Mucosa of descending colon (tissue), 3 donors: ENCODE measurements around the gene CMTM8. TPM values are rescaled to one million over a fixed set of nuclear protein-coding genes. Genes with fewer than 3 reads are reported as not detected.

Experiments used
- ATAC-seq: fragments of 200-7000 bp; cut with Tn5 transposase; one replicate; pipeline ENCODE4 v1.9.1; 2020; ENCODE audit warnings: mild to moderate bottlenecking, moderate library complexity
- DNase-seq, 3 donors: peaks; one replicate each; pipeline ENCODE4 v3.0.0-alpha.2; 2020
- H3K36me3 ChIP-seq: fragments of 200-600 bp; one replicate; pipeline ENCODE4 v1.8.0; 2021; ENCODE audit warnings: low read depth, mild to moderate bottlenecking
- H3K4me1 ChIP-seq: fragments of 200-600 bp; one replicate; pipeline ENCODE4 v1.8.0; 2021; ENCODE audit warnings: low read depth, mild to moderate bottlenecking
- H3K4me3 ChIP-seq: fragments of 200-600 bp; one replicate; pipeline ENCODE4 v1.8.0; 2021; ENCODE audit warnings: mild to moderate bottlenecking
- H3K9me3 ChIP-seq: fragments of 200-600 bp; one replicate; pipeline ENCODE4 v1.8.0; 2021; ENCODE audit warnings: mild to moderate bottlenecking
- intact Hi-C, 2 donors: fragments of 100-400 bp; cut with DNase I in 1 of 2; cut with micrococcal nuclease in 1 of 2; formaldehyde crosslinking; loops; one replicate each; pipeline versions ENCODE4 v1.11.0 to v1.11.1; 2022; cut with DNase I, micrococcal nuclease
- total RNA-seq, 3 donors: library from RNA; stranded (reverse); fragmentation: NEBNext Ultra II Directional in 2 of 3; extraction: Animal tissue kit (Norgen Biotek cat#: 25700) in 2 of 3; gene quantifications; one replicate each; pipeline versions ENCODE4 v1.2.1 to v1.2.4, GENCODE V29; 2021 to 2023
- TF ChIP-seq, protein P1 (sequence below): fragments of 200-600 bp; IDR thresholded peaks from one replicate; pipeline ENCODE4 v1.8.0; 2022; ENCODE audit warnings: antibody characterized with exemption, mild to moderate bottlenecking
- donor health status: DM: no; HTN: no; CAD: no; lungs with moderate emphysema.
- donor health status: DM: no; HTN: no; CAD: no.
- donor health status: DM: no; HTN: yes; CAD: no.

The CMTM8 gene
- total RNA-seq, 3 donors from 2014 or later, result 3.5 to 10.5 (median 8.4) TPM

- Histone ChIP-seq H3K9me3 (no peaks in the 10 kb centered on the region), H3K4me3 (no peak overlapping the region), H3K36me3 (no peaks in the 10 kb centered on the region), H3K4me1 (no peaks in the 10 kb centered on the region)
- no peak for DNase-seq
- TF ChIP-seq, protein P1, sequence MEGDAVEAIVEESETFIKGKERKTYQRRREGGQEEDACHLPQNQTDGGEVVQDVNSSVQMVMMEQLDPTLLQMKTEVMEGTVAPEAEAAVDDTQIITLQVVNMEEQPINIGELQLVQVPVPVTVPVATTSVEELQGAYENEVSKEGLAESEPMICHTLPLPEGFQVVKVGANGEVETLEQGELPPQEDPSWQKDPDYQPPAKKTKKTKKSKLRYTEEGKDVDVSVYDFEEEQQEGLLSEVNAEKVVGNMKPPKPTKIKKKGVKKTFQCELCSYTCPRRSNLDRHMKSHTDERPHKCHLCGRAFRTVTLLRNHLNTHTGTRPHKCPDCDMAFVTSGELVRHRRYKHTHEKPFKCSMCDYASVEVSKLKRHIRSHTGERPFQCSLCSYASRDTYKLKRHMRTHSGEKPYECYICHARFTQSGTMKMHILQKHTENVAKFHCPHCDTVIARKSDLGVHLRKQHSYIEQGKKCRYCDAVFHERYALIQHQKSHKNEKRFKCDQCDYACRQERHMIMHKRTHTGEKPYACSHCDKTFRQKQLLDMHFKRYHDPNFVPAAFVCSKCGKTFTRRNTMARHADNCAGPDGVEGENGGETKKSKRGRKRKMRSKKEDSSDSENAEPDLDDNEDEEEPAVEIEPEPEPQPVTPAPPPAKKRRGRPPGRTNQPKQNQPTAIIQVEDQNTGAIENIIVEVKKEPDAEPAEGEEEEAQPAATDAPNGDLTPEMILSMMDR, result no peak
- no peak for ATAC-seq
- intact Hi-C loops, result no loop called here
Observed at GRCh38 chr3:32255345-32255744, 16.9 kb downstream of the CMTM8 start.

DNA sequence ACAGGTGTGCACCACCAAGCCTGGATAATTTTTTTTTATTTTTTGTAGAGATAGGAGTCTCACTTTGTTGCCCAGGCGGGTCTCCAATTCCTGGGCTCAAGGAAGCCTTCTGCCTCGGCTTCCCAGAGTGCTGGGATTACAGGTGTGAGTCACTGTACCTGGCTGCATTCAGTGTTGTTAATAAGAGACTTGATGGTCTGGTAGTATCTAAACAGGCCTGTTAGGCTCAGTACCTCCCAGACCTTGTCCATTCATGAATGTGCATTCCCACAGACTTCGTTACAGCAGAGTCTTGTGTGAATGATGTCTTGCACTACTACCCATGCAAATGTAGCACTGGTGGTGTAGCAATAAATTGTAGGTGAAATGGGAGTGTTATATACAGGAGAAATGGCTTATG lies 17.7 kb downstream of the CMTM8 start:
- no peaks in the 10 kb centered on the region for H3K36me3 ChIP-seq
- no peaks in the 10 kb centered on the region for H3K9me3 ChIP-seq
- DNase-seq (no peak), ATAC-seq (no peak)
- intact Hi-C loops, result no loop called here
- TF ChIP-seq, protein P1, result no peak
- no peak overlapping the region for H3K4me3 ChIP-seq
- no peaks in the 10 kb centered on the region for H3K4me1 ChIP-seq

DNA sequence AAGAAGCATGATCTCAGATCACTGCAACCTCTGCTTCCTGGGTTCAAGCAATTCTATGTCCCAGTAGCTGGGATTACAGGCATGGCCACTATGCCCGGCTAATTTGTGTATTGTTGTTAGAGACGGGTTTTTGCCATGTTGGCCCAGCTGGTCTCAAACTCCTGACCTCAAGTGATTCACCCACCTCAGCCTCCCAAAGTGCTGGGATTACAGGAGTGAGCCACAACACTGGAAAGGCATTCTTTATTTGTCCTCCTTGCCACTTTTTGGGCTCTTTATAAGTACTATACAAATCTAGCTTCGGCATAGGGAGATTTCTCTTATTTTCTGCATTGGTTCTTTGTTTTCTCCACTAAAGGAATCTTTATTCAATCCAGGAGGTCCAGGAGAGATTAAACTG lies 18.6 kb downstream of the CMTM8 start:
- Histone ChIP-seq H3K9me3 (no peaks in the 10 kb centered on the region), H3K36me3 (no peaks in the 10 kb centered on the region), H3K4me3 (no peak overlapping the region), H3K4me1 (no peaks in the 10 kb centered on the region)
- TF ChIP-seq, protein P1, result no peak
- intact Hi-C loops, result no loop called here
- no peak for ATAC-seq
- DNase-seq, result no peak

DNA sequence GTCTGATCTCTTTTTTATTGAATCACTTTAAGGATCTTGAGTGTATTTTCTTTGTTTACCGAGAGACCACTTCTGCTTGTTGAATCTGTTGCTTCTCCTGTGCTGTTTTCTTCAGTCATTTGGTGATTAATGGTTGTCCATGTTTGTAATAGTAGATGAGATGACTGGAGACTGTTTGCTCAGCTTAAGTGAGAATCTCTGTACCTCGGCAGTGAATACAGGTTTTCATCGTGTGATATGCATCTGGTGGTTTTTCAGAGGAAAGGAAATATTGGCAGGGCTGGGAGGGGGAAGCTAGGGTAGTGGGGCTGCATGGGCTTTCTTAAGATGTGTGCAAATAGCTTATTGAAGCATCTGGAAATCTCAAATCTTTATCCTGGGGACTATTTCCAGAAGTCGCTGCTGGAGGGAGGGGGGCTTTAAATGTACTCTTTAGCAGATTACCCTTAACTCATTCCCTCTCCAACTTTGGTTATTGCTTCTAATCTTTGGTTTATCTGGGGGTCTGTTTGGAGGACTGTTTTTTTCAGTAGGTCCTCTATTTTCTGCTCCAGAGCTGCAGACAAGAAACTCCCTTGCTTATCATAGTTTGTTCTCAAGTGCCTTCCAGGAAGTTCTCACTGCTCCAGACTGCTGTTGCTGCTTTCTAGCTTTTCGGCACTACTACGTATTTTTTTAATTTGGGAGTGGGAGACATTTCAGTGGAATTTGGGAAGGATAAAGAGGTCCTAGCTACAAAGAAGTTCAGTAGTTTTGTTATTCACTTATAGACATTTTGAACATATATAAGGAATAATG lies 19.4 kb downstream of the CMTM8 start:
- intact Hi-C loops, result no loop called here
- no peak for ATAC-seq
- H3K4me1 ChIP-seq, result no peaks in the 10 kb centered on the region
- H3K36me3 ChIP-seq, result no peaks in the 10 kb centered on the region
- H3K4me3 ChIP-seq, result no peak overlapping the region
- TF ChIP-seq, protein P1, result no peak
- no peak for DNase-seq
- H3K9me3 ChIP-seq, result no peaks in the 10 kb centered on the region

GRCh38 chr3:32258869-32259268 lies 20.4 kb downstream of the CMTM8 start:
- intact Hi-C loops, result no loop called here
- Histone ChIP-seq H3K4me3 (no peak overlapping the region), H3K9me3 (no peaks in the 10 kb centered on the region), H3K4me1 (no peaks in the 10 kb centered on the region), H3K36me3 (no peaks in the 10 kb centered on the region)
- no peak for DNase-seq
- no peak for ATAC-seq
- TF ChIP-seq, protein P1, result no peak
